HG03575 (cell line): ENCODE data around the gene NAA40.

Source experiments
- ATAC-seq: cut with Tn5 transposase; IDR thresholded peaks from one replicate; pipeline ENCODE4 v1.9.1; 2021; ENCODE audit not compliant: unreplicated experiment, insufficient number of reproducible peaks, low FRiP score; ENCODE audit errors: extremely low read depth

NAA40 gene

DNA sequence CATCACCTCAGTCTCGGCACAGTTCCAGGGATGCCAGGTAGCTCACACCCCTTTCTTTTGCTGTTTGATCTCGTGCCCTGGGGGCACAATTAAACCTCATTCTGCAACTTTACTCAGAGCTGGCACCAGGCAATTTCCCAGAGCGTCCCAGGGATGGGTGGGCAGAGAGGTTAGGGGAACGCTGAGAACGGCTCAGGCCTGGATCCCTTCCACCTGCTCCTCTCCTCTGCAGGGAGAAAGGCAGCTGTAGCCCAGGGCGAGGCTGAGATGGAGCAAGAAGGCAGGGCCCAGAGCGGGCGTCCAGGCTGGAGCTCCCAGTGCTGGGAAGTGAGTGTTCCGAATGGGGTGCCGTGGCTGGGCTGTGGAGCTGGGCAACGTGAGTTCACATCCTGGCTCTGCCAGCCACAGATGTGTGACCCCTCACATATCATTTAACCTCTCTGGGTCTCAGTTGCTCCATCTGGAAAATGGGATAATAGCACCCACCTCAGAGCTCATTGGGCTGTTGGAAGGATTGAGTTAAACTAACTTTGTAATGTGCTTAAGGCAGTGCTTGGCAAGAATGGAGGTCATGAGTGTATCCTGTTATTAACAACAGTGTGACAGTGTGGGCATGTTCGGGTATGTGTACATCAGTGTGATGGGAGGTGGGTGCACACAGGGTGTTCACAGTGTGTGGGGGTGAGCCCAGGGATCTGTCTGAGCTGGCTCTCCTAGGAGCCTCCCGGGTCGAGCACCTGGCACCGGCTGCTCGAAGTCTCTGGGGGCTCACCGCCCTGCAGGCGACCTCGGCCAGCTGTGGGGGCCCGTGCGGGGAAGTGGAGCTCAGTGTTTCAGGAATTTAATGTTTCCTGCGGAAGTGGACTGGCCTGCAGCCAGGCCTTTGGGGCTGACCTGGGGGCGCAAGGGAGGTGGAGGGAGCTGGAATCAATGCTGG, 63.0 kb downstream of the NAA40 start:
- no peak for ATAC-seq

DNA sequence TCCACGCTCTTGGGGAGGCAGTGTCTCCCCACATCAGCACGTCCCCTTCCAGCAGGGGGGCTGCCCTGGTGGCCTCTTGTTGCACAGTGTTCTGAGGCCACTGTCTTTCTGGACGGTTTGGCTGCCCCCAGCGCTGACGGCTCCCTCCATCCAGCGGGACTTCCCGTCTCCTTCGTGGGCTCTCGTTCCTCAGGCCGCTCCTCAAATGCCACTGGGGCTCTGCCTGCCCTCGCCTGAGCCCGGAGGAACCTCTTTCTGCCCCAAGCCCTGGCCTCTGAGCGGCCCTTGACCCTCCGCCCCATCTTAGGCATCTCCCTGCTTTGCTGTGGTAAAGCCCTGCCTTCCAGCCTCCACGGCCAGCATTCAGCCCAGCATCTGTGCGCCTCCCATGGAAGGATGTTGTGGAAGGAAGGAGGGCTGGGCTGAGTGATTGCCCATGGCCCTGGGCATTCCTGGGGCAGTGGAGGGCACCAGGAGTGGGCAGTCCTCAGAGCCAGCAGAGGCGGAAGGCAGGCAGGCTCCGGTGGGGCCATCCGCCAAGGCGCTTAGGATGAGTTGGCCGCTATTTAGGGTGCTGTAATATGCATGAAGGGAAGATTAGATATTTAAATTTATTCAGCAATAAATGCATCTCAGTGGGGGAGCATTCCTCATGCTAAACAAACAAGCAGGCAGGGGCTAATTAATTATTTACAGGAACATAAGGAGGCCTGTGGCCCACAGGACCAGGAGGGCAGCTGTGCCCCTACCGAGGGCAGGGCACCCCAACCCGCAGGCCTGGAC, 65.2 kb downstream of the NAA40 start:
- ATAC-seq, result no peak

DNA sequence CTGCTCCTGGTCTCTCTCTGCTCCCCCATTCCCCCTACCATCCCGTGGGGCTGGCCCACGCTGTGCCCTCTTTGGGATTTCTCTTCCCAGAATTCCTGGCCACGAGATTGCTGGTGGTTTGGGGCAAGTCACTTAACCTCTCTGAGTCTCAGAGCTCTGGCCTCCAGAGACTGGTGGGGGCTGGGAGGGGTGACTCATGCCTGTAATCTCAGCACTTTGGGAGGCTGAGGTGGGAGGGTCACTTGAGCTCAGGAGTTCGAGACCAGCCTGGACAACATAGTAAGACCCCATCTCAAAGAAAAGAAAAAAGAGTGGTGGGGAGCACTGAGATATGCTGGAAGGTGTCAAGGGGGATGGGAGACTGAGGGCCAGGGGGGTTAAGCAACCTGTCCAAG, 65.8 kb downstream of the NAA40 start:
- no peak for ATAC-seq

DNA sequence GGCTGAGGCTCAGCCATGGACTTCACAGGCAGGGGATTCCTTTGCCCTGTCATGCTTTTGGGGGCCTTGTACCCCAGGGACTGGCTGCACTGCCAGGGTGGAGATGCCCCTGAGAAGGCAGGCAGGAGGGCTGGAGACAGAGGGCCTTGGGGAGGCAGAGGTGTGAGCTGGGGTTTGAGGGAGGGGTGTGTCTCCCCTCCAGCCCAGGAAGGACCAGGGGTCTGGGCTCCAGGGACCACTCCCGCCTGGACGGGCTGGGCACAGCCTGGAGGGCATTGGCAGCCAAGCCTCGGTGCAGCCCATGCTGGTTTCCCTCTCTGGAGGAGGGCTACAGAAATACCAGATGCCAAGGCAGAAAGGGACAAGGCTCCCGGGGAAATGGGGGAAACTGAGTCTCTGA, 66.9 kb downstream of the NAA40 start:
- ATAC-seq, result no peak

DNA sequence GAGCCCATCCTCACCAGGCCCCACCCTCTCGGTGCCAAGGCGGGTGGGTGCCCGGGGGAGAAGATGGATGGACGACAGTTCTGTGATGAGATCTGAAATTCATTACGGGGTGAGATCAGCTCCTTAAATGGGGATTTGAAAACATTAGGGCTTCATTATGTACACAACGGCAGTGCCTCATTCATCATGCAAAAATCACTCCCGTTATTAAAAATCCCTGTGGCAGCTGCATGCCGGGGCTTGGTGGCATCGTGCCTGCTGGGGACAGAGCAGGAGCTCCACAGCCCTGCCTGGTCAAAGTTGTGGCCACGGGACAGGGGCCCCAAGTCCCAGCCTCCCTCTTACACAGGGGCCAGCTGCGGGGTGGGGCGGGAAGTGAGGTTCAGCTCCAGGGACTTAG, 67.6 kb downstream of the NAA40 start:
- ATAC-seq, result no peak
